Gastroesophageal sphincter (tissue), 4 donors: ENCODE results near the gene CCNI. TPM values are rescaled to one million over a fixed set of nuclear protein-coding genes. Genes with fewer than 3 reads are reported as not detected.
A peak's percentile ranks its signal among the peaks of the same experiment; 100 is the strongest.

ENCODE experiments used
- ATAC-seq: fragments of 150-250 bp; one replicate; pipeline ENCODE4 v1.9.1; 2016; ENCODE audit warnings: mild to moderate bottlenecking, moderate library complexity
- H3K27ac ChIP-seq, 4 donors: fragments of 200-600 bp; sonication (generic) in 3 of 4; 1 replicate in 3 of 4; 2 replicates in 1 of 4; pipeline ENCODE4 v1.5.1; 2016 to 2019
- H3K27me3 ChIP-seq: fragments of 200-600 bp; sonication (generic); one replicate; pipeline ENCODE4 v1.5.1; 2019
- H3K36me3 ChIP-seq, 2 donors: fragments of 200-600 bp; sonication (generic); one replicate each; pipeline ENCODE4 v1.5.1; 2019; ENCODE audit warnings: control low read depth in 1 of 2
- H3K4me1 ChIP-seq, 3 donors: fragments of 200-600 bp; sonication (generic); 1 replicate in 2 of 3; 2 replicates in 1 of 3; pipeline ENCODE4 v1.5.1; 2016 to 2019; ENCODE audit warnings: control low read depth in 2 of 3
- H3K4me3 ChIP-seq, 2 donors: fragments of 200-600 bp; sonication (generic); one replicate each; pipeline ENCODE4 v1.5.1; 2019; ENCODE audit warnings: mild to moderate bottlenecking in 1 of 2, moderate library complexity in 1 of 2
- H3K9me3 ChIP-seq, 3 donors: fragments of 200-600 bp; sonication (generic); one replicate each; pipeline ENCODE4 v1.5.1; 2017 to 2019; ENCODE audit warnings: control low read depth in 2 of 3
- CTCF ChIP-seq, 4 experiments: fragments of 200-600 bp in 2 of 4; fragments of 450-650 bp in 2 of 4; sonication (generic) in 1 of 4; IDR thresholded peaks; one replicate each; pipeline ENCODE4 v1.5.1; 2017 to 2019; ENCODE audit warnings: antibody characterized with exemption in 4 of 4, mild to moderate bottlenecking in 2 of 4, moderate library complexity in 2 of 4
- EP300 ChIP-seq: sonication (generic); formaldehyde crosslinking; IDR thresholded peaks from one replicate; pipeline ENCODE4 v1.6.1; 2017; ENCODE audit warnings: antibody characterized with exemption, mild to moderate bottlenecking
- POLR2A ChIP-seq, 2 donors: fragments of 450-650 bp; IDR thresholded peaks; one replicate each; pipeline ENCODE4 v1.6.1; 2017; ENCODE audit warnings: antibody characterized with exemption in 2 of 2, mild to moderate bottlenecking in 2 of 2, moderate library complexity in 1 of 2
- POLR2AphosphoS5 ChIP-seq: sonication (generic); formaldehyde crosslinking; IDR thresholded peaks from one replicate; pipeline ENCODE4 v1.6.1; 2017; ENCODE audit warnings: antibody characterized with exemption
- WGBS, 2 donors: methylation state at CpG; one replicate each; pipeline ENCODE4 v1.1.5; 2018; ENCODE audit warnings: low coverage in 1 of 2; 5-methylcytosine and 5-hydroxymethylcytosine counted together
- total RNA-seq, 4 donors: library from RNA; depleted of rRNA; stranded (reverse); fragments of >200 nt; gene quantifications; one replicate each; pipeline ENCODE4 v1.1.0, GENCODE V29; 2016

The CCNI gene
- total RNA-seq, 4 donors from 2014 or later = 307 to 378 (median 358) TPM

DNA sequence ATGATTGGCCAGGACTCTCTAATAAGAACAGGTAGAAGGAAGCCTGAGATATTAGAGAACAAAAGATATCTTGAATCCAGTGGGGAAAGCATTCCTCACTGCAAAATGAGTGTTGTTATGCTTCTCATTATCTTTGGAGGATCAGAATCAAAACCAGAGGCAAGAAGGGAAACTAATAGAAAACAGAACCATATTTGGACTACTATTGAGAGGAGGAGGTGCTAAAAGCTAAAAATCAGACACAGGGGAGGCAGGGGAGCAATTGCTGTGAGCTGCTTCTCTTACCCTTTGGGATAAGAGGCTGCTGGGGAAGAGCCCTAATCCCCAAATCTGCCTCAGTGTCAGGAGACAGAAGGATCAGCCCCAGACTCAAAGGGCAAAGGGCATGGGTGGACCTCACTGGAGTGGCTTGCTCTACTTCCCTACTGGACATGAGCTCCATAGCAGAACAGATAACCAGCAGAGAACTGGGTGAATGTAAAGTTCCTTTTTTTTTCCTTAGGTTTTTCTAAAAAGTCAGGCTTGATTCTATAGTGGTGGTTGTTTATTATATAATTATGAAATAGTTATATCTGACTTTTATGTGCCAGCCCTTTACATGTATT, 66.2 kb downstream of the CCNI start:
- H3K36me3 ChIP-seq = peaks cover 0 to 15% of the 10 kb centered on the region in 2 donors
- no peak for ATAC-seq
- H3K4me1 ChIP-seq = peaks cover 9 to 53% (median 14%) of the 10 kb centered on the region in 3 donors
- H3K27me3 ChIP-seq = no peaks in the 10 kb centered on the region
- no peak overlapping the region for H3K27ac ChIP-seq
- H3K4me3 ChIP-seq = no peak overlapping the region
- TF ChIP-seq EP300 = no peak
- no peak for TF ChIP-seq POLR2AphosphoS5
- TF ChIP-seq POLR2A (IDR thresholded peaks at IDR 0.05) = no peak
- TF ChIP-seq CTCF (IDR thresholded peaks at IDR 0.05) = no peak
- no peaks in the 10 kb centered on the region for H3K9me3 ChIP-seq

- 20 to 57% methylated on average over 1 of the region's 1 CpG for WGBS, 2 donors
- Histone ChIP-seq H3K27ac (peak overlapping the region in 3 of 4 donors; percentile 21 to 61 (median 52)), H3K36me3 (peaks cover 0 to 15% of the 10 kb centered on the region in 2 donors), H3K27me3 (no peaks in the 10 kb centered on the region), H3K4me1 (peaks cover 14 to 57% (median 19%) of the 10 kb centered on the region in 3 donors), H3K9me3 (no peaks in the 10 kb centered on the region), H3K4me3 (no peak overlapping the region)
- TF ChIP-seq EP300 (no peak), POLR2AphosphoS5 (peak; percentile 26)
- peak; percentile 80 for ATAC-seq
Measured at GRCh38 chr4:77007358-77008230, 68.2 kb downstream of the CCNI start.

DNA sequence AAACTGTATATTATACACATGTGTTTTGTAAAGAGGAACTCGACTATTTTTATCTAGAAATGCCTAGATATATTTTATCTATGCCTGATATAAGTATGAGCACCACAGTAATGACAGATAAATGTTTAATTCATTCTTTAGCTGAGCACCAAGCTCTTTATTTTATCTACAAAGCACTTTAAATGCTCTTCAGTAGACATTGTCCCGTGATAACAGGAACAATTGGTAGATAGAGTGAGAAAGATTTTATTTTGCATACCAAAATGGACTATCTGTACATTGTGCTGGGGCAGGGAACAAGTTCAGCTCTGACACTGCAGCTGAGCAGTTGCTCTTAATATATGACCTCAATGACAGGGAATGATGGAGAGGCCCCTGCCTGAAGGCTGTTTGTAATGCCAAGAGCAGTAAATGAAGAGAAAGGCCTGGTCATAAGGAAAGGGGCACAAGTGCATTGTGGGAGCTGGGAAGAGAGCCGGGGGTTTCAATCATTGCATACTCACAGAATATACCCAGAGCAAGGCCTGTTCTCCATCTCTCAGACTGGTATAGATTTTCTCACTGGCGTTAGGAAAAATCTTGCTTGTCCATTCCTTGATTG, 68.9 kb downstream of the CCNI start:
- TF ChIP-seq CTCF (IDR thresholded peaks at IDR 0.05) (no peak), POLR2AphosphoS5 (no peak), EP300 (no peak), POLR2A (IDR thresholded peaks at IDR 0.05) (no peak)
- 47 to 62% methylated on average over 4 of the region's 4 CpGs for WGBS, 2 donors
- Histone ChIP-seq H3K9me3 (no peaks in the 10 kb centered on the region), H3K4me1 (peaks cover 19 to 57% (median 23%) of the 10 kb centered on the region in 3 donors), H3K27me3 (no peaks in the 10 kb centered on the region), H3K36me3 (peaks cover 0 to 15% of the 10 kb centered on the region in 2 donors), H3K27ac (peak overlapping the region in 2 of 4 donors; percentile 42 to 52), H3K4me3 (no peak overlapping the region)
- ATAC-seq = no peak

DNA sequence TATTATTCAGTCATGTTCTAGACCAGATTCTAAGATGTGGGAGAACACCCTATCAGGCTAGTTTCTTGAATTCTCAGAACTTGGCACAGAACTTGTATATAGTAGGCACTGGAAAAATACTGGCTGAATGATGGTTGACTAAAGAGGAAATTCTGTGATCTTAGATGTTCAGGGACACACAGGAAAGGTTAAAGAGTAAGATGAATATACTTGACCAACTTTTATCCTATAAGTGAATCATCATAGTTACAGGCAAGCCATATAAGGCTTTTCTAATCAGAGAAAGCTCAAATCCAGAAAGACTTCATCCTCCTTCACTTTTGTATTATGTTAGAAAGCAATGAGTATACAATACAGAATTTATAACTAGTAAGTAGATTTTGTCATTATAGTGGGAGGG, 72.4 kb downstream of the CCNI start:
- Histone ChIP-seq H3K36me3 (peaks cover 0 to 28% of the 10 kb centered on the region in 2 donors), H3K27me3 (no peaks in the 10 kb centered on the region), H3K27ac (peak overlapping the region in 1 of 4 donors; percentile 68), H3K9me3 (no peaks in the 10 kb centered on the region), H3K4me3 (no peak overlapping the region), H3K4me1 (peaks cover 22 to 49% (median 26%) of the 10 kb centered on the region in 3 donors)
- TF ChIP-seq EP300 (no peak), CTCF (IDR thresholded peaks at IDR 0.05) (no peak), POLR2AphosphoS5 (no peak), POLR2A (IDR thresholded peaks at IDR 0.05) (no peak)
- no peak for ATAC-seq

GRCh38 chr4:77002321-77003107, 73.3 kb downstream of the CCNI start:
- Histone ChIP-seq H3K27ac (peak overlapping the region; percentile 47 to 68 (median 57)), H3K4me1 (peaks cover 14 to 41% (median 23%) of the 10 kb centered on the region in 3 donors), H3K36me3 (peaks cover 0 to 37% of the 10 kb centered on the region in 2 donors), H3K27me3 (no peaks in the 10 kb centered on the region), H3K9me3 (no peaks in the 10 kb centered on the region), H3K4me3 (no peak overlapping the region)
- 18 to 42% methylated on average over 5 of the region's 5 CpGs for WGBS, 2 donors
- TF ChIP-seq EP300 (no peak), POLR2A (IDR thresholded peaks at IDR 0.05) (no peak), POLR2AphosphoS5 (no peak), CTCF (IDR thresholded peaks at IDR 0.05) (no peak)
- no peak for ATAC-seq
